Hematopoietic multipotent progenitor cell treated with erythropoietin and hydrocortisone succinate and interleukin-3 and kit ligand, for 17 days (in vitro differentiated cells): Measurements from ENCODE around the gene AGTR2.
"Not testable (repeated sequence)": the region's sequence is repeated elsewhere in the genome, so short reads cannot be mapped to it uniquely, and the experiment has no call there.

Source experiments
- DNase-seq: peaks from one replicate; pipeline ENCODE4 v3.0.0-alpha.2; 2015; ENCODE audit warnings: low spot score

The AGTR2 gene

DNA sequence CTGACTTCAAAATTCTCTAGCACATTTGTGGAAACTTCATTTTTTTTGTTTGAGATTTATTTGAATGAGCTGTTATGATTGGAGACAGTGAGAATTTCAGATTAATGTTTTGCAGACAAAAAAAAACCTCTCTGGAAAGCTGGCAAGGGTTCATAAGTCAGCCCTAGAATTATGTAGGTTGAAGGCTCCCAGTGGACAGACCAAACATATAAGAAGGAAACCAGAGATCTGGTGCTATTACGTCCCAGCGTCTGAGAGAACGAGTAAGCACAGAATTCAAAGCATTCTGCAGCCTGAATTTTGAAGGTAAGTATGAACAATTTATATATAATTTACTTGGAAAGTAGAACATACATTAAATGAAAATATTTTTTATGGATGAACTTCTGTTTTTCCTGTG, at the start of gene AGTR2:
TSS of gene AGTR2 (plus strand) at position 234 of the 400 bp plus-strand sequence. CDS start 1,537 bp downstream, outside the sequence.
- DNase-seq = no peak

GRCh38 chrX:116135277-116135676, 35.3 kb upstream of the AGTR2 start:
- DNase-seq = no peak

DNA sequence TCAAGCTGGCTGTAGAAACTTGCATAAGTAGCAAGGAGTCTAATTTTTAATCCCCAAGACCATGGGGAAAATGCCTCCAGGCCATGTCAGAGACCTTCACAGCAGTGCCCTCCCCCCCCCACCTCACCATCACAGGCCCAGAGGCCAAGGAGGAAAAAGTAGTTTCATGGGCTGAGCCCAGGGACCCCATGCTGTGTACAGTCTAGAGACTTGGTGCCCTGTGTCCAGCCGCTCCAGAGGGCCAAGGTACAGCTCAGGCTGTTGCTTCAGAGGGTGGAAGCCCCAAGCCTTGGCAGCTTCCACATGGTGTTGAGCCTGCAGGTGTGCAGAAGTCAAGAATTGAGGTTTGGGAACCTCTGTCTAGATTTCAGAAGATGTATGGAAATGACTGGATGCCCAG, 29.3 kb upstream of the AGTR2 start:
- not testable (repeated sequence) for DNase-seq

DNA sequence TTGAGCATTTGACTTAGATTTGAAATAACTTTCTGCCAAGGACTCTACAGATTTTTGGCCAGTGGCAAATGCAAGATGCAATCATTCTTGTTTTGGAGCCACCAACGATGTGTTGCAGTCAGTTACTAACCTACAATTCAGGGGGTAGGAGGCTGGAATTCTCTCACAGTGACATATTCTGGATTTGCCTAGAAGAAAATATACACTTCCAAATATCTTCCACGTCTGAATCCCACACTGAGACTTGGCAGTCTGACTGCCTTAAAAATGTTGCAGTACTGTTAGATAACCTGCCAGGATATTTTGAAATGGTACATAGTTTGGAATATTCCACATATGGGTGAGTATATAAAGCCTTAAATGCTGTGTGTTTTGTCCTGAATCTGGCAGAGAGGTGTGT, 27.6 kb upstream of the AGTR2 start:
- DNase-seq = no peak

DNA sequence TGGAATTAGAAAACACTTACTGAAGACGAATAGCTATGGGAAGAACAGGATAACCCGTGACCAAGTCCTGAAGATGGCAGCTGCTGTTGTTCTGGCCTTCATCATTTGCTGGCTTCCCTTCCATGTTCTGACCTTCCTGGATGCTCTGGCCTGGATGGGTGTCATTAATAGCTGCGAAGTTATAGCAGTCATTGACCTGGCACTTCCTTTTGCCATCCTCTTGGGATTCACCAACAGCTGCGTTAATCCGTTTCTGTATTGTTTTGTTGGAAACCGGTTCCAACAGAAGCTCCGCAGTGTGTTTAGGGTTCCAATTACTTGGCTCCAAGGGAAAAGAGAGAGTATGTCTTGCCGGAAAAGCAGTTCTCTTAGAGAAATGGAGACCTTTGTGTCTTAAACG, 2.4 kb downstream of the AGTR2 start:
- no peak for DNase-seq

DNA sequence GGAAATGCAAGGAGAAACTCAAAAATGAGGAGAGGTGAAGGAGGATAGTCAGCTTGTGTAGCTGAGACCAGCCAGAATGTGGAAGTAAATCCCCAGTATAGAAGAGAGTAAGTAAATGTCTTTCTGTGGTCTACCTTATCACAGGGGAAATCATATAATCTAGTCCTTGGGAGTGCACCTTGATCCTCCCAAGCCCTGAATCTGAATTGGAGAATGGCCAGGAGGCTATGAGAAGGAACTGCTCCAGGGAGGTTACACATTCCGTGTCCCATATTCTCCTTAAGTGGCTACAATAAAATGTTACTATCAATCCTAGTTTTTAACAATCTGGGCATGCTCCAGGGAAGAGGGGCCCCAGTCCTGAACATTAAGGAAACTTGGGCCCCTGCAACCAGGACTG, 10.8 kb downstream of the AGTR2 start:
- DNase-seq = no peak

DNA sequence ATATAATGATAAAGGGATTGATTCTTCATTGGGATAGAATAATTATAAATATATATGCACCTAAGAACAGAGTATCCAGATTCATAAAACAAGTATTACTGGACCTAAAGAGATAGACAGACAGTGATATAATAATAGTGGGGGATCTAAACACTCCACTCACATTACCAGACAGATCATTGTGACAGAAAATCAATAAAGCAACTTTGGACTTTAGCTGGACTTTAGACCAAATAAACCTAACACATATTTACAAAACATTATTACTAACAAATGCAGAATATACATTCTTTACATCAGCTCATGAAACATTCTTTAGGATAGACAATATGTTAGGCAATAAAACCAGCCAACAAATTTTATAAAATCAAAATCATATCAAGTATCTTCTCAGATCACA, 14.6 kb downstream of the AGTR2 start:
- no peak for DNase-seq

- no peak for DNase-seq
Observed at GRCh38 chrX:116194649-116195048, 24.1 kb downstream of the AGTR2 start.

GRCh38 chrX:116198235-116198634, 27.7 kb downstream of the AGTR2 start:
- DNase-seq = no peak

DNA sequence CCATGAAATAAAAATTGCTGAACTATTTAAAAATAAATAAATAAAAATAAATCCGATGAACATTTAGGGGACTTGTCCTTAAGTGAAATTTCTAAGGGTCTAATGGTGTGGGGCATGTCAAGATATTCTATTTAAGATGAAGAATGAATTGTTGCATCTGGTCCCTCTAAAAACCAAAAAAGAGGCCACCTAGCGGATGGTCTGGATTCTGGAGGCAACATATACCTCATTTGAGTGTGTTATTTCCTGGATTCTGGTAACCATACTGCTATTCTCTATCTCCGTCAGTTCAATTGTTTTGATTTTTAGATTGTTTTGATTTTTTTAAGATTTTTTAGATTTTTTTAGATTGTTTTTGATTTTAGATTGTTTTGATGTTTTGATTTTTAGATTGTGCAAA, 28.3 kb downstream of the AGTR2 start:
- no peak for DNase-seq

- no peak for DNase-seq
Observed at GRCh38 chrX:116204932-116205331, 34.4 kb downstream of the AGTR2 start.

DNA sequence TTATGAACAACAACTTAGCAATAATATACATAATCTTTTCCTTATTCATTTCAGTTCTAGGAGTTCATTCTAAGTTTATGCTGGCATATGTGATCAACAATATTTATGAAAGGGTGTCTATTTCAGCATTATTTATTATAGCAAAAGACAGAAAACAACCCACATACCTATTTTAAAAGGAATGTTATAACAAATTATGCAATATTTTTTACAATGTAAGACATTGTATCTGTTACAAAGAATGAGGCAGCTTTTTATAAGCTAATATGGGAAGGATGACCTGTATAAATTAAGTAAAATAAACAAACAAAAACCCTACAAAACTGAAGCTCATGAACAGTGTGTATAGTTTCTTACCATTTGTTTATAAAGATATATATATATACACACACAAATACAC, 42.7 kb downstream of the AGTR2 start:
- no peak for DNase-seq

DNA sequence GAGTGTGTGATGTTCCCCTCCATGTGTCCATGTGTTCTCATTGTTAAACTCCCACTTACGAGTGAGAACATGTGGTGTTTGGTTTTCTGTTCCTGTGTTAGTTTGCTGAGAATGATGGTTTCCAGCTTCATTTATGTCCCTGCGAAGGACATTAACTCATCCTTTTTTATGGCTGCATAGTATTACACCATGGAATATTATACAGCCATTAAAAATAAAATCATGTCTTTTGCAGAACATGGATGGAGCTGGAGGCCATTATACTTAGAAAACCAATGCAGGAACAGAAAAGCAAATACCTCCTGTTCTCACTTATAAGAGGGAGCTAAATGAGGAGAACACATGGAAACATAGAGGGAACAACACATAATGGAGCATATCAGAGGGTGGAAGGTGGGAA, 46.5 kb downstream of the AGTR2 start:
- not testable (repeated sequence) for DNase-seq
